Measurements from ENCODE around the gene FBL. TPM values are rescaled to one million over a fixed set of nuclear protein-coding genes. Genes with fewer than 3 reads are reported as not detected.

FBL gene
- total RNA-seq, 2 donors from 2014 or later, result 63.7 to 88.5 TPM

- Histone ChIP-seq H3K4me1 (no peaks in the 10 kb centered on the region), H3K4me3 (no peak overlapping the region), H3K9me3 (peaks cover 0 to 15% of the 10 kb centered on the region in 2 donors), H3K27ac (no peak overlapping the region), H3K27me3 (no peaks in the 10 kb centered on the region), H3K36me3 (no peaks in the 10 kb centered on the region)
- TF ChIP-seq, protein P1, sequence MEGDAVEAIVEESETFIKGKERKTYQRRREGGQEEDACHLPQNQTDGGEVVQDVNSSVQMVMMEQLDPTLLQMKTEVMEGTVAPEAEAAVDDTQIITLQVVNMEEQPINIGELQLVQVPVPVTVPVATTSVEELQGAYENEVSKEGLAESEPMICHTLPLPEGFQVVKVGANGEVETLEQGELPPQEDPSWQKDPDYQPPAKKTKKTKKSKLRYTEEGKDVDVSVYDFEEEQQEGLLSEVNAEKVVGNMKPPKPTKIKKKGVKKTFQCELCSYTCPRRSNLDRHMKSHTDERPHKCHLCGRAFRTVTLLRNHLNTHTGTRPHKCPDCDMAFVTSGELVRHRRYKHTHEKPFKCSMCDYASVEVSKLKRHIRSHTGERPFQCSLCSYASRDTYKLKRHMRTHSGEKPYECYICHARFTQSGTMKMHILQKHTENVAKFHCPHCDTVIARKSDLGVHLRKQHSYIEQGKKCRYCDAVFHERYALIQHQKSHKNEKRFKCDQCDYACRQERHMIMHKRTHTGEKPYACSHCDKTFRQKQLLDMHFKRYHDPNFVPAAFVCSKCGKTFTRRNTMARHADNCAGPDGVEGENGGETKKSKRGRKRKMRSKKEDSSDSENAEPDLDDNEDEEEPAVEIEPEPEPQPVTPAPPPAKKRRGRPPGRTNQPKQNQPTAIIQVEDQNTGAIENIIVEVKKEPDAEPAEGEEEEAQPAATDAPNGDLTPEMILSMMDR (IDR thresholded peaks at IDR 0.05), result no peak
- no peak for DNase-seq (ENCODE audit: low spot score)
These were observed 57.9 kb downstream of the FBL start for GRCh38 chr19:39788244-39788643.

Small RNA genes lying within 50 kb of the gene (microRNA-seq; reads per million reads assigned to microRNA genes)
- 0 reads per million in 2 donors for gene MIR6719 (ENCODE audit: borderline number of aligned reads in 2 of 2, borderline replicate concordance in 1 of 2)

Other genes with a start within 250 kb of the FBL start
- gene LGALS13, start 243.9 kb downstream of the FBL start, total RNA-seq, result not detected
- not detected for gene LGALS16, start 190.5 kb downstream of the FBL start, total RNA-seq
- gene LGALS14, start 141.9 kb downstream of the FBL start, total RNA-seq, result not detected
- gene CLC, start 108.3 kb downstream of the FBL start, total RNA-seq, result not detected
- gene LEUTX, start 67.5 kb downstream of the FBL start, total RNA-seq, result not detected
- 10 to 100 TPM; 11.1 to 14.5 TPM for gene DYRK1B, start 12.2 kb downstream of the FBL start, total RNA-seq
- gene FCGBP, start 88.3 kb upstream of the FBL start, total RNA-seq, result 10 to 100 TPM in 1 of 2 donors, 1 to 10 TPM in 1; 3.6 to 45.5 TPM
- gene PSMC4, start 124.8 kb upstream of the FBL start, total RNA-seq, result 10 to 100 TPM; 76.0 to 90.2 TPM
- 1 to 10 TPM; 3.9 to 4.3 TPM for gene ZNF546, start 150.7 kb upstream of the FBL start, total RNA-seq
- gene ZNF780B, start 209.9 kb upstream of the FBL start, total RNA-seq, result 10 to 100 TPM; 11.2 to 13.6 TPM
- gene ZNF780A, start 244.6 kb upstream of the FBL start, total RNA-seq, result 1 to 10 TPM; 2.4 to 4.1 TPM